ENCODE results near the gene FHIT. TPM values are rescaled to one million over a fixed set of nuclear protein-coding genes. Genes with fewer than 3 reads are reported as not detected.

FHIT gene
- total and polyA plus RNA-seq, 2 of the 4 experiments (the other 2 are of a cell fraction) = 0.07 TPM; not detected in 1

- H4K5ac ChIP-seq (ENCODE audit: low read depth, low read length) = no peak overlapping the region
- ATAC-seq (ENCODE audit: low read depth) = no peak
- dilution Hi-C loops (cut with HindIII; ENCODE audit: low sequenced_read_pairs, unreplicated experiment) = no loop called here
Measured at GRCh38 chr3:60144071-60144470, 1107.2 kb downstream of the FHIT start.

More at GRCh38 chr3:60144071-60144470, 1107.2 kb downstream of the FHIT start:
- in situ Hi-C loops (cut with MboI; ENCODE audit: low sequenced_read_pairs) = no loop called here
- no peaks in the 10 kb centered on the region for H3K79me1 ChIP-seq (ENCODE audit: low read depth in 1 of 2, low read length in 2 of 2)
- H3K36me3 ChIP-seq (ENCODE audit: control insufficient read depth, insufficient read depth, low read length) = no peaks in the 10 kb centered on the region
- no peak overlapping the region for H3K4me3 ChIP-seq (ENCODE audit: insufficient read depth, low read depth, low read length)
- H2BK20ac ChIP-seq (ENCODE audit: low read depth, low read length) = no peak overlapping the region
- intact Hi-C loops (cut with micrococcal nuclease) = no loop called here
- H3K4ac ChIP-seq (ENCODE audit: low read depth, low read length) = no peak overlapping the region
- no peaks in the 10 kb centered on the region for H3K9me3 ChIP-seq (ENCODE audit: control insufficient read depth, insufficient read depth, low read length)
- H3K9ac ChIP-seq (ENCODE audit: low read depth, low read length) = no peak overlapping the region
- H3K23ac ChIP-seq (ENCODE audit: low read depth, low read length) = no peak overlapping the region
- H3K56ac ChIP-seq (ENCODE audit: extremely low read depth, insufficient read depth, low read length) = no peak overlapping the region
- no peak overlapping the region for H2BK120ac ChIP-seq (ENCODE audit: low read depth, low read length)
- H4K20me1 ChIP-seq (ENCODE audit: insufficient read depth, low read length) = no peaks in the 10 kb centered on the region
- no peak for DNase-seq
- POLR2A ChIA-PET (ENCODE audit: unreplicated experiment) = no interaction called here
- H4K8ac ChIP-seq (ENCODE audit: low read depth in 2 of 2, low read length in 2 of 2) = no peak overlapping the region
- no peak overlapping the region for H3K4me2 ChIP-seq (ENCODE audit: low read depth, low read length)
- no peak overlapping the region for H2BK15ac ChIP-seq (ENCODE audit: low read depth, low read length)
- CTCF ChIA-PET = interaction anchor here (0.6 kb wide), 1 partner anchor 21 kb away, joined by 3 read pairs; no protein-coding TSS in a partner anchor
- H3K27ac ChIP-seq (ENCODE audit: insufficient read depth, low read length) = no peak overlapping the region
- no peaks in the 10 kb centered on the region for H3K9me1 ChIP-seq (ENCODE audit: insufficient read depth, low read length)
- no peak for TF ChIP-seq SMC3 (IDR thresholded peaks at IDR 0.05; ENCODE audit: low read depth, low read length)
- no peak for TF ChIP-seq CHD1 (IDR thresholded peaks at IDR 0.05; ENCODE audit: low read depth, low read length)
- TF ChIP-seq POLR2A (IDR thresholded peaks at IDR 0.05; ENCODE audit: low read depth, low read length) = no peak
- TF ChIP-seq USF2 (IDR thresholded peaks at IDR 0.05; ENCODE audit: low read depth, low read length) = no peak
- no peak for TF ChIP-seq FOS (IDR thresholded peaks at IDR 0.05; ENCODE audit: low read depth, low read length)
- TF ChIP-seq ELK1 (IDR thresholded peaks at IDR 0.05; ENCODE audit: borderline replicate concordance, low read depth, low read length) = no peak
- TF ChIP-seq MXI1 (IDR thresholded peaks at IDR 0.05; ENCODE audit: borderline replicate concordance, low read depth, low read length) = no peak
- TF ChIP-seq MAFK (IDR thresholded peaks at IDR 0.05; ENCODE audit: low read depth, low read length) = no peak
- H2BK5ac ChIP-seq (ENCODE audit: low read depth, low read length, poor library complexity, severe bottlenecking) = no peak overlapping the region
- H3K14ac ChIP-seq (replicated peaks; ENCODE audit: low read depth, low read length) = no peak overlapping the region
- no peak overlapping the region for H2AK9ac ChIP-seq (replicated peaks; ENCODE audit: low read depth, low read length, poor library complexity)
- H3K18ac ChIP-seq (ENCODE audit: low read depth, low read length) = no peak overlapping the region
- H3K4me1 ChIP-seq (ENCODE audit: control insufficient read depth, insufficient read depth, low read length) = no peaks in the 10 kb centered on the region
- no peak overlapping the region for H2AFZ ChIP-seq (replicated peaks; ENCODE audit: low read length, poor library complexity)
- no CpG with 5 or more reads among the region's 1 CpG for WGBS, 2 experiments (ENCODE audit: extremely low coverage in 2 of 2, insufficient read length in 1 of 2)
- BruUV-seq (replicated peaks) = no TSS peak
- no peak overlapping the region for H4K91ac ChIP-seq (ENCODE audit: insufficient read depth, low read depth, low read length)
- H2AK5ac ChIP-seq (ENCODE audit: low read depth, low read length) = no peak overlapping the region
- H3K27me3 ChIP-seq (ENCODE audit: control insufficient read depth, insufficient read depth, low read length) = no peaks in the 10 kb centered on the region
